HG03108 (cell line): ENCODE measurements around the gene UBE2Q1.

ENCODE experiments used
- ATAC-seq: cut with Tn5 transposase; IDR thresholded peaks from one replicate; pipeline ENCODE4 v1.9.1; 2021; ENCODE audit warnings: moderate library complexity; ENCODE audit not compliant: unreplicated experiment

UBE2Q1 gene

DNA sequence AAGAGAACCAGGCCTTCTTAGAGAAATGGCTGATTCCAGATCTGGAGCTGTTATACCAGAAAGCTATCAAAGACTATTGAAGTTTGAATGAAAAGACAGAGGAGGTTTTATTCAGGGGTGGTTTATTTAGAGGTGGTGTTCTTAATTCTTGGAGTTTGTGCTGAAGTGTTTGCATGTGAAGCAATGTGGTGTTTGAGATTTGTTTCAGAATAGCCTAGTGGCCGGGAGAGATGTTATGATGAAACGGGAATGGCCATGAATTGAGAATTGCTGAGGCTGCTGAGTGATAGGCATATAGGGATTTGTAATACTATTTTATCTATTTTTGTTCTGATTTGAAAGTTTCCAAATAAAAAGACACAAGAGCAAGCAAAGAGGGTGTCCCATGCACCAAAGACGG is 45.7 kb downstream of the UBE2Q1 start:
- ATAC-seq, result no peak

DNA sequence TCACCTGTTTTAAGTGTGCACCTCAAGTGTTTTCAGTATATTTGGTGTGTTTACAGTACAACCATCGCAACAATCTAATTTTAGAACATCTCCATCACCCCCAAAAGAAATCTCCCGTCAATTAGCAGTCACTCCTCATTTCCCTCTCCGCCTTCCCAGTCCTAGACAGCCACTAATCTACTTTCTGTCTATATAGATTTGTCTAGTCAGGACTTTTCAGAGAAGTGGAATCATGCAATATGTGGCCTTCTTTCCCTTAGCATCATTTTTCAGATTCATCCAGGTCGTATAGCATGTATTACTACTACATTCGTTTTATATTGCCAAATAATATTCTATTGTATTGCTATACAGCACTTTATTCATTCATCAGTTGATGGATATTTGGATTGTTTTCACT is 54.6 kb downstream of the UBE2Q1 start:
- ATAC-seq, result no peak

DNA sequence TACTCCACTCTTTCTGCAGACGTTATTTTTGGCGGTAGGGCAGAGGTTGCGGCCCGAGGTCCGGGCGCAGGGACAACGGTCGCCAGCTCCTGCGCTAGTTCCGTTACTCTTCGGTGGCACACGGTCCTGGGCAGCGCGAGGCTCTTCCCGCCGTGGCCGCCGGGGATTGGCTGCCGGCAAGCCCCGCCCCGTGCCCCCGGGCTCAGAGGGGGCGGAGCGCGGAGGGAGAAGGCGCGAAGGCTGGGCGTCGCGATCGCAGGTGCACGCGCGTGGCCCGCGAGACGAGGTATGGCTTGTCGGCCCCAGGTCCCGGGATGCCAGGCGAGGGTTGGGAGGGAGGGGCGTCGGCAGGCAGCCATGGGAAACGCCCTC is 55.7 kb downstream of the UBE2Q1 start:
- no peak for ATAC-seq

DNA sequence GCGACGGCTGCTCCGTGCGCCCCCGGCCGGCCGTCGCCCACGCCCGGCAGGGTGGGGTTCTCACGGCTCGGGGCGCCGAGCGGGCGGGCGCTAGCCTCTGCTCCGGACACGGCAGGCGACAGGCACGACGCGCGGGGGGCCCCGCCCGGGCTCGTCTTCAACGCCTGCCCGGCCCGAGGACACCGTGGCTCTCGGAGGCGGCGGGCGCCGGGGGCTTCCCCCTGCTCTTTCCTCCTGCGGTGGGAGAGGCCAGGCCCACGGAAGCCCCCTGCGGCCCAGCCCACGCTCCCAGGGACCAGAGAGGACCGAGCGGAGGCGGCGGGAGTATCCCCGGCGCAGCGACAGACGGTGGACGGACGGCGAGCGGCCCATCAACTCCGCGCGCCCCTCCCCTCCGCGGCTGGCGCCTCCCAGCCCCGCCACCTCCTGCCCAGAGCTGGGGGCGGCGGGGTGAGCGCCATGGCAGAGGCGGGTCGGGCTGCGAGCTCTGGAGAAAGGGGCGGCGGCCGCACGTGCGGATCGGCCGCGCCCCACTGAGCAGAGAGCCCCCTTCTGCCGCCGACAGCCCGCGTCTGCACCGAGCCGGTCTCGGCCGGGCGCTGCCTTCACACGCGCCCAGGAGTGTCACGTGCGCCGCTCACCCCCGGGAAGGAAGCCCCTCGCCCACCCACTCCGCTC is 56.3 kb downstream of the UBE2Q1 start, which contains the start of the genes SHE and TDRD10:
Gene SHE, minus strand, starts transcription at position 347 of the 678 bp plus-strand sequence. CDS start 386 bp downstream, outside the sequence.
Gene TDRD10, plus strand, starts transcription at position 154 of the 678 bp plus-strand sequence. CDS start 4,685 bp downstream, outside the sequence.
- no peak for ATAC-seq

DNA sequence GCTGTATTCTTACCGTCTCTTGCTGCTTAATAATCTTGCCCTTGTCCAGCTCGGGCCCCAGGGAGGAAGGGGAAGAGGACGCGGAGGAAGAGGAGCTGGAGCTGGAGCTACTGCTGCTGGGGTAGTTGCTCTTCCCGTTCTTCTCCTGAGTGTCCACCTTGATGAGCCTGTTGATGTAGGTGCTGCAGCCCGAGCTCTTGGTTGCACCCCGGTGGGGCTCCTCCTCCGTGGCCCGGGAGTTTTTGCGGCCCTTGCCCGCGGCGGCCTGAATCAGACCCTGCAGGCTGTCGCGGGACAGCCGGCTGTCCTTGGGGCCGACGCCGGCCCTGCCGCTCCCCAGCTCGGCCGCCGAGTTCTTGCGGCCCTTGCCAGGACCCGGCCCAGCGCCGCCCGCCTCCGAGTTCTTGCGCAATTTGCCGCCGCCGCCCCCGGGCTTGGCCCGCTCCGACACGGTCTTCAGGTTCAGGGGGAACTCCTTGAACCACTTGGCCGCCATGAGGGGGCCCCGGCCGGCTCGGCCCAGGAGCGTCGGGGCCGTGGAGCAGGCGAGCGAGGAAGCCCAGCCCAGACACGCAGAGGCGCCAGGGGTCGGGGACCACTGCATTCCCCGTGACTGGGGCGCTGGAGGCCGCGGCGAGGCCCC is 56.9 kb downstream of the UBE2Q1 start:
- ATAC-seq, result no peak

DNA sequence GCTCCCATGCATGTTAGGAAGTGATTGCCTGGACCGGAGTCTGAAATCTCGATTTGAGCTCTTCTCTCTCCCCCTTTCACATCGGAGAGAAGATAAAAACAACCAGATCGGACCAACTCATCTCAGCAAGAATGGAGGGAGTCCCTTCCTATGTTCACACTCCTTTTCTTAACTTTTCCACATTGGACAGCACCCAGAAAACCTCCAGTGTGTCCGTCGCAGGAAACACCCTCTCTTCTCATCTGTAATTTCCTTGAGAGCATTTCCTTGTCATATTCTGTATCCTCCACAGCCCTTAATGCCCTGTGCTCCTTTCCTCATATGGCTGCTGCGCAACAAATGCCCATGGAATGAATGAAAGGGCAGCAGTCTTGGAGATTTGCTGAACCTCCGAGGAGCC is 57.9 kb downstream of the UBE2Q1 start:
- ATAC-seq, result no peak

DNA sequence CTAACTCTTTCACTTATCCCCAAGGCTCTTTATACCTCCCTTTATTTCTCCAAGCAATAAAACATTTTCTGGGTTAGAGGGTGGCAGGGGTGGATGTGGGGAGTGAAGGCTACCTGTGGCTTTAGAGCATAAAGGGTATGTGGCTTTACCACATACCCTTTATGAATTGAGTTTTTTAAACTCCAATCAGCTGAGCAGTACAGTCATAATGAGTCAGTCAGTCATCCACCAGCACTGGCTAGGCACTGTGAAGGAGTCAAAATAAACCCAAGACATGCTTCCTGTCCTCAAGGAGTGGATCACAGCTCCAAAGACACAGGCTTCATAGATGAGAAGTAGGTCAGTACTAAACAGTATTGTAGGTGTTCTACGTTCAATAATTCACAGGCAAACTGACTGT is 59.0 kb downstream of the UBE2Q1 start:
- no peak for ATAC-seq
